GM19467 (cell line): ENCODE data around the gene SMPD3.

ENCODE experiments used
- ATAC-seq: cut with Tn5 transposase; IDR thresholded peaks from one replicate; pipeline ENCODE4 v1.9.1; 2021; ENCODE audit warnings: mild to moderate bottlenecking, moderate library complexity; ENCODE audit not compliant: unreplicated experiment

The SMPD3 gene

GRCh38 chr16:68408428-68408827, 39.9 kb downstream of the SMPD3 start:
- ATAC-seq: no peak

- no peak for ATAC-seq
Observed at GRCh38 chr16:68406458-68407152, 41.7 kb downstream of the SMPD3 start.

- no peak for ATAC-seq
Observed at GRCh38 chr16:68404736-68405345, 43.5 kb downstream of the SMPD3 start.

GRCh38 chr16:68403704-68404103, 44.6 kb downstream of the SMPD3 start:
- ATAC-seq: no peak

- ATAC-seq: no peak
Observed at GRCh38 chr16:68403177-68403576, 45.1 kb downstream of the SMPD3 start.

GRCh38 chr16:68402748-68403040, 45.6 kb downstream of the SMPD3 start:
- ATAC-seq: no peak

- no peak for ATAC-seq
Observed at GRCh38 chr16:68401871-68402747, 46.2 kb downstream of the SMPD3 start.

- no peak for ATAC-seq
Observed at GRCh38 chr16:68400924-68401460, 47.3 kb downstream of the SMPD3 start.

GRCh38 chr16:68400083-68400923, 48.0 kb downstream of the SMPD3 start:
- ATAC-seq: no peak

- no peak for ATAC-seq
Observed at GRCh38 chr16:68399456-68399855, 48.9 kb downstream of the SMPD3 start.

GRCh38 chr16:68397710-68398201, 50.6 kb downstream of the SMPD3 start:
- no peak for ATAC-seq

- no peak for ATAC-seq
Observed at GRCh38 chr16:68396481-68396880, 51.8 kb downstream of the SMPD3 start.

- ATAC-seq: no peak
Observed at GRCh38 chr16:68395815-68396214, 52.5 kb downstream of the SMPD3 start.

- no peak for ATAC-seq
Observed at GRCh38 chr16:68395167-68395786, 53.0 kb downstream of the SMPD3 start.

GRCh38 chr16:68393333-68393732, 55.0 kb downstream of the SMPD3 start:
- no peak for ATAC-seq

- no peak for ATAC-seq
Observed at GRCh38 chr16:68389750-68390371, 58.4 kb downstream of the SMPD3 start.

GRCh38 chr16:68389006-68389405, 59.3 kb downstream of the SMPD3 start:
- ATAC-seq: no peak

- ATAC-seq: no peak
Observed at GRCh38 chr16:68388124-68388523, 60.2 kb downstream of the SMPD3 start.

- no peak for ATAC-seq
Observed at GRCh38 chr16:68387301-68387700, 61.0 kb downstream of the SMPD3 start.

- no peak for ATAC-seq
Observed at GRCh38 chr16:68386628-68387027, 61.7 kb downstream of the SMPD3 start.
